GM23338 (cell line): ENCODE measurements around the gene MT1A.

ENCODE experiments used
- CREB1 ChIP-seq: fragments of 250-450 bp; sonication (Bioruptor Pico); IDR thresholded peaks from 2 replicates; pipeline ENCODE4 v1.5.0; 2020; ENCODE audit warnings: low read depth, mild to moderate bottlenecking, moderate library complexity
- ETS1 ChIP-seq: IDR thresholded peaks from 2 replicates; pipeline ENCODE4 v1.6.1; 2016; ENCODE audit warnings: antibody characterized with exemption
- EZH2 ChIP-seq: fragments of 200-600 bp; sonication (generic); IDR thresholded peaks from one replicate; pipeline ENCODE4 v1.8.0; 2017; ENCODE audit warnings: antibody characterized with exemption, mild to moderate bottlenecking, low read depth; ENCODE audit not compliant: unreplicated experiment
- EZH2phosphoT487 ChIP-seq: fragments of 200-600 bp; sonication (generic); IDR thresholded peaks from one replicate; pipeline ENCODE4 v1.8.1; 2018; ENCODE audit warnings: antibody characterized with exemption; ENCODE audit not compliant: unreplicated experiment
- JUNB ChIP-seq: IDR thresholded peaks from one replicate; pipeline ENCODE4 v1.6.1; 2016; ENCODE audit warnings: antibody characterized with exemption; ENCODE audit not compliant: unreplicated experiment
- NANOG ChIP-seq: IDR thresholded peaks from 2 replicates; pipeline ENCODE4 v1.6.1; 2016; ENCODE audit warnings: antibody characterized with exemption, borderline replicate concordance
- POLR2AphosphoS5 ChIP-seq: IDR thresholded peaks from 2 replicates; pipeline ENCODE4 v1.6.1; 2016; ENCODE audit warnings: antibody characterized with exemption, low read depth
- REST ChIP-seq: IDR thresholded peaks from one replicate; pipeline ENCODE4 v1.6.1; 2018; ENCODE audit warnings: antibody characterized with exemption; ENCODE audit not compliant: unreplicated experiment
- TF ChIP-seq, protein P1 (sequence below), 2 experiments: fragments of 200-600 bp in 1 of 2; sonication (generic) in 1 of 2; conservative IDR thresholded peaks; 2 replicates each; pipeline versions ENCODE4 v1.5.1 to v1.6.1; 2016 to 2017; ENCODE audit warnings: antibody characterized with exemption in 2 of 2, low read depth in 2 of 2, mild to moderate bottlenecking in 2 of 2, moderate library complexity in 1 of 2

- TF ChIP-seq, protein P1, sequence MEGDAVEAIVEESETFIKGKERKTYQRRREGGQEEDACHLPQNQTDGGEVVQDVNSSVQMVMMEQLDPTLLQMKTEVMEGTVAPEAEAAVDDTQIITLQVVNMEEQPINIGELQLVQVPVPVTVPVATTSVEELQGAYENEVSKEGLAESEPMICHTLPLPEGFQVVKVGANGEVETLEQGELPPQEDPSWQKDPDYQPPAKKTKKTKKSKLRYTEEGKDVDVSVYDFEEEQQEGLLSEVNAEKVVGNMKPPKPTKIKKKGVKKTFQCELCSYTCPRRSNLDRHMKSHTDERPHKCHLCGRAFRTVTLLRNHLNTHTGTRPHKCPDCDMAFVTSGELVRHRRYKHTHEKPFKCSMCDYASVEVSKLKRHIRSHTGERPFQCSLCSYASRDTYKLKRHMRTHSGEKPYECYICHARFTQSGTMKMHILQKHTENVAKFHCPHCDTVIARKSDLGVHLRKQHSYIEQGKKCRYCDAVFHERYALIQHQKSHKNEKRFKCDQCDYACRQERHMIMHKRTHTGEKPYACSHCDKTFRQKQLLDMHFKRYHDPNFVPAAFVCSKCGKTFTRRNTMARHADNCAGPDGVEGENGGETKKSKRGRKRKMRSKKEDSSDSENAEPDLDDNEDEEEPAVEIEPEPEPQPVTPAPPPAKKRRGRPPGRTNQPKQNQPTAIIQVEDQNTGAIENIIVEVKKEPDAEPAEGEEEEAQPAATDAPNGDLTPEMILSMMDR (conservative IDR thresholded peaks at IDR 0.05; ENCODE audit: low read depth in 2 of 2): no peak
- TF ChIP-seq EZH2: no peak
- no peak for TF ChIP-seq NANOG
- no peak for TF ChIP-seq POLR2AphosphoS5
- no peak for TF ChIP-seq ETS1
- TF ChIP-seq EZH2phosphoT487: no peak
- no peak for TF ChIP-seq JUNB
- no peak for TF ChIP-seq CREB1
- no peak for TF ChIP-seq REST
Observed at GRCh38 chr16:56658327-56658875, 19.9 kb downstream of the MT1A start.
